ENCODE results near the gene GPRC6A.

Gene GPRC6A

DNA sequence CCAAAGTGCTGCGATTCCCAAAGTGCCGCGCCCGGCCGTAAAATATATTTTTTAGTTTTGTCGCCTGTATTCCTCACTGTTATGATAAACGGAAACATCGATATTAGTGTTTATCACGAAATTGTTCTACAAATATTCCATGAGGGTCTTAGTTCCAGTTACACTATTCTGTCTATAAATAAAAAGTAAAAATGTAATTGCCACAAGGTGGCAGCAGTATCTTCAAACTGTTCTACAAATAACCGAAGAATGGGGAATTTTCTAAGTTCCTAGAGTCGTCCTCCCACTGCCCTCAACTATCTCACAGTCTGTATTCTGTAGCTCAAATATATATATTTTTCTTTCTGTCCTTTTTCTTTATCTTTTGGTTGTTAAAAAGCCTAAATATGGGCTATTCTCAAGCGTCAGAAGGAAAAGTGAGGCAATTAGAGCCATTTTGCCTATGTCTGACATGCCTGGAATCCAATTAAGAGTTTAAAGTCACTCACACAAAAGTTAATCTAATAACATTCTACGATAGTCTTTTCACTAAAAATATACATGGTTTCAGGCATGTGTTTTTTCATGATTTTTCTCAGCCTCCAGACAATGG is 49.2 kb downstream of the GPRC6A start:
- peak; percentile 29 for DNase-seq (ENCODE audit: low spot score)

GRCh38 chr6:116773886-116774285 is 55.0 kb downstream of the GPRC6A start:
- no peak for DNase-seq (ENCODE audit: low spot score)

GRCh38 chr6:116772450-116772849 is 56.4 kb downstream of the GPRC6A start:
- no peak for DNase-seq (ENCODE audit: low spot score)

GRCh38 chr6:116767715-116768114 is 61.2 kb downstream of the GPRC6A start:
- DNase-seq (ENCODE audit: low spot score) = no peak

DNA sequence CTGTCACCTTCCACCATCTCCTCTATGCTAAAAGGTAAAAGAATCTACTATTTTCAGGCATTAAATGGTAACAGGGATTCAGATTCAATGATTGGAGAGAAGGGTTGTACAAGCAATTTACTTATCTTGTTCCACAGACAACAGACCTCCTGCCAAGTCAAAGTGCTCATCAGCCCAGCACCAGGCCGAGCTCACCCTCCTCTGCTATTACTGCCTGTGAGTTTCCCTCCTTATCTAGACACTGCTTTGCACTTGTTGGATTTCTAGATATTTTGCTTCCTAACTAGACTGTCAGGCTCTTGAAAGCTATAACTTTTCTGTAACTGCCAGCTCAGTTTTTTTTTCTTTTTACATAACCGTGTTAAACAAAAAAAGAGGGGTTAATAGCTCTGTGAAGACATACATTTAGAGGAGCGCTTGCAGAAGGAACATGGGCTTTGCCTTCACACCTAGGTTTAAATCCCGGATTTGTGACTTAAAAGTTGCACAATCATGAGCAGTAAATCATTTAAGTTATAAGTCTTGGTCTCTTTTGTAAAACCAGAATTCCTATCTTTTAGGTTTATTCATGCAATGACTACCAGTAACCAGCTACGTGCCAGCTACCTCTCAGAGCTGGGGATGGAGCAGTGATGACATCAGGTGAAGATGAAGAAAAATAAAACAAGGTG is 62.2 kb downstream of the GPRC6A start:
- no peak for DNase-seq (ENCODE audit: low spot score)

- DNase-seq (ENCODE audit: low spot score) = peak; percentile 49
These were observed 63.7 kb downstream of the GPRC6A start, which contains the start of gene FAM162B for GRCh38 chr6:116764961-116765841. Gene FAM162B, minus strand, starts transcription at chr6:116765719. Its CDS starts 143 bp downstream, at chr6:116765576.

DNA sequence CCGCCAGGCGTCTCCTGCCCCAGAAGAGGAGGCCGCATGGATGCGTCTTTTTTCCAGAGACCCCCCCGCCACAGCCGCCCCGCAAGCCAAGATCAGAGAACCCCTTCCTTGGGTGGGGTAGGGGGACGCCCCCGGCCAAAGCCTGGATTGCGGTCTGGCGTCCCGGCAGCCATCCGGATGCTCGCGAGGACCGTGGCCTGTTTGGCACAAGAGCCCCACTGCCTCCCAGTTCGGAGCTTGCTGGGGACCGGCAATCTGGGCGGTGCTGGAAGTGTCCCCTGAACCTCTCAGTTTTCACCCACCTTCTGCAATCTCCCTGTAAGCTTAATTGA is 64.3 kb downstream of the GPRC6A start:
- no peak for DNase-seq (ENCODE audit: low spot score)

GRCh38 chr6:116763906-116764628 is 64.8 kb downstream of the GPRC6A start:
- no peak for DNase-seq (ENCODE audit: low spot score)

DNA sequence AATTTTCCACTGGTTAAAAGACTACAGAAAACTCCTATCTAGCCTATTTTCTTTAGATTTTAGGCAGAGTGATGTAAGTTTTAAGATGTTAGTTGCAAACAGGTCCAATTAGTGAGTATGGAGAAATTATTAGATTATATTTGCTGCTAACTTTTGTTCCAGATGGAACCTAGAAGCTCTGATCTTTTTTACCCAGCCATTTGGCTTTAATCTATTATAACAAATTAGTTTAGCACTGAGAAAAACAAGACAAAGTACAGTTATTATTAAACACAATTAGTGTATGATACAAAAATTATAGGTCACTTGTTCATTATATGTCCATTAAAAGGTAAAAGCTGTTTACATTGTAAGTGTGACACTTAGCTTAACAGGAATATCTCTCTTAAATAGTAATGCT is 65.8 kb downstream of the GPRC6A start:
- no peak for DNase-seq (ENCODE audit: low spot score)

DNA sequence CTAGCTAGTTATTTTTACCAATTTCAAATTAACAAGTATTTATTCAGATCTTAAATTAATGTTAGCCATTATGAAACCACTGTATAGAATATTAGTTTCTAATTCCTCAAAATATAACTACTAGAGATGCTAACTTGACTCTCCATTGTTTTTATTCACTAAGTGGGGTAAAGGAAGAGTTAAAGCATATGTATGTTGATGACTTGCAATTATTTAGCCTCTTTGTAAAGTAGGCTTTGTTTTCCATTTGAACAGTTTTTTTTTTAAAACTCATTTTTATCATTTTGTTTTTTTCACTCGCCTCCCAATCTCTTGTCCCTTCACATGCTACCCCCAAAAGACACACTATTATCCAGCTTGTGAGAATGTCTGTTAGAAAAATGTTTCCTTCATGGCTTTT is 66.6 kb downstream of the GPRC6A start:
- no peak for DNase-seq (ENCODE audit: low spot score)

DNA sequence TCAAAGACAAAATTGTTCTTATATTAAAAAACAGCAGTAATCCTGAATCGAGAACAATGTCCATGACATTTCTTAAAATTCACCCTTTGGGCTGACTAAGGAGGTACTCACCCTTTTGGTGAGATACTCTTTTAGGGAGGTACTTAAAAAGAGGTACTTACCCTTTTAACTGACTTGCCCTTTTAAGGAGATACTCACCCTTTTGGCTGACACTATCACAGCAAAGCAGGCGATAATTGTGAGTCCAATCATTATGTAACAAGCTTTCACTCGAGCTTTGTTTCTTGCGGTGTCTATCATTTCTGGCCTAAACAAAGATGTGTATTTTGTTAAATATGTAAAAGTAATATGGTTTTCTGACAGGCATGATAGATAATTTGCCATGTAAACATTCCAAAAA is 67.1 kb downstream of the GPRC6A start:
- DNase-seq (ENCODE audit: low spot score) = no peak

DNA sequence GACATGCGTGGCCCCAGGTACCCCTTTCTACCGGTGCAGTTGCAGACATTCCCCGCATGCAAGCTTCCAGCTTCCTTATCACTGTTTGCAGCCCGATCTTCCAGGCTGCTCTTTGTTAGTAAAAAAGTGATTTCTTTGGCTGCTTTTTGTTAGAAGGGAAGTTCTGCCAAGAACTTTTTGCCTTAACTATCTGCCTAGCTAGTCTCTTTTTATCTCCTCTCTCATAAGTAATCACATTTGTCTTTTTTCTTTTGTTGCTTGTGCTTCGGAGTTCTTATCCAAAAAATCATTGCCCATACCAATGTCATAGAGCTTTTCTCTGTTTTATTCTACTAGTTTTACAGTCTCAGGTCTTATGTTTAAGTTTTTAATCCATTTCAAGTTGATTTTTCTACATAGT is 83.7 kb downstream of the GPRC6A start:
- no peak for DNase-seq (ENCODE audit: low spot score)

Data from AG20443 (cell line).